NCI-H748 treated with DMSO at 0.1 percent for 48 hours (cell line): ENCODE measurements around the gene PCDH15.

ENCODE experiments used
- DNase-seq: peaks from one replicate; lab custom pipeline; 2025; lab: John Stamatoyannopoulos, UW

Gene PCDH15

GRCh38 chr10:54708021-54708420, 93.0 kb downstream of the PCDH15 start:
- no peak for DNase-seq

GRCh38 chr10:54702583-54703485, 98.2 kb downstream of the PCDH15 start:
- DNase-seq = no peak

GRCh38 chr10:54691331-54691730, 109.7 kb downstream of the PCDH15 start:
- no peak for DNase-seq

GRCh38 chr10:54682554-54682953, 118.5 kb downstream of the PCDH15 start:
- no peak for DNase-seq

GRCh38 chr10:54681136-54681535, 119.9 kb downstream of the PCDH15 start:
- DNase-seq = no peak

GRCh38 chr10:54667136-54667535, 133.9 kb downstream of the PCDH15 start:
- peak; percentile 66 for DNase-seq

GRCh38 chr10:54666192-54666591, 134.8 kb downstream of the PCDH15 start:
- no peak for DNase-seq

GRCh38 chr10:54665095-54665494, 135.9 kb downstream of the PCDH15 start:
- no peak for DNase-seq

GRCh38 chr10:54660397-54660796, 140.6 kb downstream of the PCDH15 start:
- no peak for DNase-seq

- DNase-seq = no peak
Measured at GRCh38 chr10:54656643-54657042, 144.4 kb downstream of the PCDH15 start.

GRCh38 chr10:54653518-54653917, 147.5 kb downstream of the PCDH15 start:
- DNase-seq = no peak

- DNase-seq = no peak
Measured at GRCh38 chr10:54650547-54650946, 150.5 kb downstream of the PCDH15 start.

GRCh38 chr10:54622017-54622416, 179.0 kb downstream of the PCDH15 start:
- DNase-seq = no peak

GRCh38 chr10:54620352-54620751, 180.7 kb downstream of the PCDH15 start:
- no peak for DNase-seq

- no peak for DNase-seq
Measured at GRCh38 chr10:54614072-54614471, 187.0 kb downstream of the PCDH15 start.

GRCh38 chr10:54613162-54613561, 187.9 kb downstream of the PCDH15 start:
- no peak for DNase-seq

GRCh38 chr10:54609423-54609822, 191.6 kb downstream of the PCDH15 start:
- DNase-seq = no peak

- DNase-seq = no peak
Measured at GRCh38 chr10:54607983-54608382, 193.0 kb downstream of the PCDH15 start.

- DNase-seq = no peak
Measured at GRCh38 chr10:54594289-54594688, 206.7 kb downstream of the PCDH15 start.

- DNase-seq = no peak
Measured at GRCh38 chr10:54587971-54588370, 213.1 kb downstream of the PCDH15 start.

- no peak for DNase-seq
Measured at GRCh38 chr10:54585572-54585971, 215.5 kb downstream of the PCDH15 start.

GRCh38 chr10:54577682-54578081, 223.3 kb downstream of the PCDH15 start:
- DNase-seq = no peak

- no peak for DNase-seq
Measured at GRCh38 chr10:54576541-54576940, 224.5 kb downstream of the PCDH15 start.

GRCh38 chr10:54559498-54559897, 241.5 kb downstream of the PCDH15 start:
- DNase-seq = no peak
